GM21390 (cell line): Measurements from ENCODE around the gene WDR7.
A peak's percentile ranks its signal among the peaks of the same experiment; 100 is the strongest.

Source experiments
- ATAC-seq: cut with Tn5 transposase; IDR thresholded peaks from one replicate; pipeline ENCODE4 v1.9.1; 2021; ENCODE audit not compliant: unreplicated experiment

WDR7 gene

GRCh38 chr18:56983275-56983992 is 332.3 kb downstream of the WDR7 start:
- no peak for ATAC-seq

GRCh38 chr18:56984731-56985130 is 333.6 kb downstream of the WDR7 start:
- ATAC-seq: no peak

- ATAC-seq: no peak
These were observed 335.7 kb downstream of the WDR7 start for GRCh38 chr18:56986829-56987228.

GRCh38 chr18:56987236-56987635 is 336.1 kb downstream of the WDR7 start:
- ATAC-seq: no peak

GRCh38 chr18:56988022-56988421 is 336.9 kb downstream of the WDR7 start:
- no peak for ATAC-seq

- no peak for ATAC-seq
These were observed 339.5 kb downstream of the WDR7 start for GRCh38 chr18:56990678-56991077.

- ATAC-seq: no peak
These were observed 341.6 kb downstream of the WDR7 start for GRCh38 chr18:56992777-56993176.

GRCh38 chr18:56995579-56996188 is 344.5 kb downstream of the WDR7 start:
- no peak for ATAC-seq

GRCh38 chr18:56997200-56997599 is 346.0 kb downstream of the WDR7 start:
- no peak for ATAC-seq

- no peak for ATAC-seq
These were observed 348.7 kb downstream of the WDR7 start for GRCh38 chr18:56999823-57000222.

- no peak for ATAC-seq
These were observed 351.5 kb downstream of the WDR7 start for GRCh38 chr18:57002627-57003026.

GRCh38 chr18:57003342-57003741 is 352.2 kb downstream of the WDR7 start:
- ATAC-seq: no peak

GRCh38 chr18:57004366-57005121 is 353.4 kb downstream of the WDR7 start:
- peak; percentile 97 for ATAC-seq

GRCh38 chr18:57008001-57008686 is 357.0 kb downstream of the WDR7 start:
- ATAC-seq: no peak

GRCh38 chr18:57009844-57010243 is 358.7 kb downstream of the WDR7 start:
- ATAC-seq: no peak

- no peak for ATAC-seq
These were observed 363.7 kb downstream of the WDR7 start for GRCh38 chr18:57014772-57015413.

- no peak for ATAC-seq
These were observed 364.3 kb downstream of the WDR7 start for GRCh38 chr18:57015451-57015850.

- ATAC-seq: no peak
These were observed 367.7 kb downstream of the WDR7 start for GRCh38 chr18:57018845-57019244.

GRCh38 chr18:57022716-57023115 is 371.6 kb downstream of the WDR7 start:
- no peak for ATAC-seq

- peak; percentile 46 for ATAC-seq
These were observed 372.2 kb downstream of the WDR7 start for GRCh38 chr18:57023275-57023882.

GRCh38 chr18:57025540-57025939 is 374.4 kb downstream of the WDR7 start:
- ATAC-seq: no peak
